VCaP (cell line): ENCODE results near the gene WDR5.

Experiments
- H3K27ac ChIP-seq: fragments of 450-650 bp; 2 replicates; pipeline ENCODE4 v1.5.1; 2017
- CTCF ChIP-seq: fragments of 450-650 bp; conservative IDR thresholded peaks from 2 replicates; pipeline ENCODE4 v1.5.1; 2017; ENCODE audit warnings: mild to moderate bottlenecking, moderate library complexity

The WDR5 gene

DNA sequence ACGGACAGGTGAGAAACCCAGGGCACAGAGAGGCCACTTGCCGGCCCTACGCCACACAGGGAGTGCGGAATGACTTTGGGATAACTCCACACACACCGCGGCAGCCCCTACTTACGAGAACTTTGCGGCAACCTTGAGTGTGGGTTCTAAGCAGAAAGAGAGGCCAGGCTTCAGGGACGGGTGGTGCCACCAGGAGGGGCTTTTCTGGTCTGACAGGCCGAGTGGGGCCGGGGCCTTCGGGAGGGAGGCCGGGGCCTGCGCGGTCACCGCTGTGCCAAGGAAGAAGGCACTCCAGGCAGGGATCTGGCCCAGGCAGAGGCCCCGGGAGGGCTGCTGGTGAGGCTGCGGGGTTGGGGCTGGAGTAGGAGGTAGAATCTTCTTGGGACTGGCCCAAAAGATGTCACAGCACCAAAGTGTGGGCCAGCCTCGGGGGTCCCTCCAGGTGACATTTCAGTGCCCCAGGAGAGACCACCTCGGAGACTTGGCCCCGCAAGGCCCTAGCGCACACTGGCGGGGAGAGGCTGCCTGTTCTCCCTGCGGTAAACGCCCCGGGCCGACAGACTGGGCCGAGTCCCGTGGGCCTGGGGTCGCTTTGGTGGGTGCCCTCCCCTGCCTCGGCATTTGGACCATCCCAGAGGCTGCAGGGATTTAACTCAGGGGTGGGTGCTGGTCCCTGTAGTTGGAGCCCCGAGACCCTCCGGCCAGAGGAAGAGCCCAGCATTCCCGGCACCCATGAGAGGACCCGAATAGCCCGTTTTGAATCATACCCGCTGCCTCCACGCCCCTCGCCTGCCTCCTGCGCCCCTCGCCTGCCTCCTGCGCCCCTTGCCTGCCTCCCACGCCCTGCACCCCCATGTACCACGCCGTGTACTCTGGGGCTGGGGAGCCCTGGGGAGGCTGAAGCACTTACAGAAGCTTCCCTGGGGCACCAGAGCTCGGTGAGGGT lies 37.5 kb downstream of the WDR5 start:
- no peak for TF ChIP-seq CTCF
- no peak overlapping the region for H3K27ac ChIP-seq

- H3K27ac ChIP-seq: no peak overlapping the region
- no peak for TF ChIP-seq CTCF
These were observed 38.2 kb downstream of the WDR5 start for GRCh38 chr9:134174073-134174449.

GRCh38 chr9:134174526-134175290 lies 38.8 kb downstream of the WDR5 start:
- no peak for TF ChIP-seq CTCF
- H3K27ac ChIP-seq: no peak overlapping the region

DNA sequence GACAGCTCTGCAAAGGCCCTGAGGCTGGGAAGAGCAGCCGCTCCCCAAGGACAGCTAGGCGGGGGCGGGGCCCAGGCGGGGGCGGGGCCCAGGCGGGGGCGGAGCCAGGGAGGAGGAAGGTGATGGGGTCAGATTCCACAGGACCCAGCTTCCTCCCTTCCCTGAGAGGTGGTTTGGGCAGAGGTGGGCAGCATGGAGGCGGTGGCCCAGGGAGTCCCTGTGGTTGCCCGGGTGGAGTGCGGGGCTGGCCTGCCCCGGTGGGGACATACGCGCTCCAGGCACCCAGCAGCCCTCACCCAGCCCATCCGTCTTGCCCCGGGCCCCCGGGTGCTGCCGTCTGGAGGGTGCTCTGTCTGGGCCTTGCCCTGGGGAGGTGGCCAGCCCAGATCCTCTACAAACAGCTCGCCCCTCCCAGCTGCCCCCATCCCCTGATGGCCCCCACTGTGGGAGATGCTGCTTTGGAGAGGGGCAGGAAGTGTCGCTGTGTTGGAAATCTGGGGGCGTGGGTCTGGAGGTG lies 39.5 kb downstream of the WDR5 start:
- no peak for TF ChIP-seq CTCF
- no peak overlapping the region for H3K27ac ChIP-seq

DNA sequence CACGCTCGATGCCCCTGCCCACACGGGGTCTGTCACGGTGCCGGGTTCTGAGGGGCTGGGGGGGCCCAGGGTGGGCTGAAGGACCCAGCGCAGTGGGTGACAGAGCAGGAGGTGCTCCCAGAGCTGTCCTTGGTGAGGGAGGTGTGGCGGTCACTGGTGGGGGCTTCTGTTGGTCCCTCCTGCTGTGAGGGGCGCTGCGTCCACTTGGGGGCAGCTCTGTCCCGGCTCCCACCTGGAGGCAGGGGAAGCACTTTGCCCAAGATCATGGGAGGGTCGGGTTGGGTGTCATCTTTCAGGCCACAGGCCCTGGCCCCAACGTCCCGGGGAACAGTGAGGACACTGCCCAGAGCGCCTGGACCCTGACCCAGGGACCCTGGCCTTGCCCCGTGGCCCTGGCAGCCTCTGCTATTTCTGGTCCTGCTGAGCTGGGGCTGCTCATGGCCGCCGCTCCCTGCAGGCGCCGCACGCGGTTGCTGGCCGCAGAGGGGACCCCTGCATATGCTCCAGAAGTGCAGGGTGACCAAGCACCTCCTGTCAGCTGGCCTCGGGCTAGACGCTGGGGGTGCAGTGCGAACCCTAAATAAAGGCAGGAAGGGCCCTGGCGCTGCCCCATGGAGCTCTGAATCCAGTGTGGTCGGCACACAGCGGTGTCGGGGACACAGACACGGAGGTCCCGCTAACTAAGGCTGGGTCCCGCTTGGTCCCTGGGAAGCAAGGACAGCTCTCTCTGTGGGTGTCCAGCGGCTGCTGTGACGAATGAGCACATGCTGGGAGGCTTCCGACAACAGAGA lies 40.1 kb downstream of the WDR5 start:
- peak; percentile 41 for TF ChIP-seq CTCF
- no peak overlapping the region for H3K27ac ChIP-seq

GRCh38 chr9:134176599-134176968 lies 40.7 kb downstream of the WDR5 start:
- no peak for TF ChIP-seq CTCF
- no peak overlapping the region for H3K27ac ChIP-seq
